GM12892 (cell line): ENCODE data around the gene ARMS2.

ENCODE experiments used
- POLR2A ChIP-seq: IDR thresholded peaks from 2 replicates; pipeline ENCODE4 v1.6.1; 2011; ENCODE audit warnings: low read depth, low read length, control low read depth
- POLR2AphosphoS5 ChIP-seq: IDR thresholded peaks from 2 replicates; pipeline ENCODE4 v1.6.1; 2011; ENCODE audit warnings: low read depth, low read length, control low read depth
- TAF1 ChIP-seq: IDR thresholded peaks from 2 replicates; pipeline ENCODE4 v1.6.1; 2011; ENCODE audit warnings: low read depth, mild to moderate bottlenecking, control low read depth, low read length, borderline replicate concordance

- TF ChIP-seq POLR2A = no peak
- TF ChIP-seq POLR2AphosphoS5 = no peak
- TF ChIP-seq TAF1 = no peak
Measured at GRCh38 chr10:122424059-122424458, 30.4 kb upstream of the ARMS2 start.
